Activated CD8-positive, alpha-beta T cell treated with anti-CD3 and anti-CD28 coated beads for 36 hours (primary cell): ENCODE results near the gene BCCIP. TPM values are rescaled to one million over a fixed set of nuclear protein-coding genes. Genes with fewer than 3 reads are reported as not detected.

Source experiments
- ATAC-seq: fragments of 200-7000 bp; cut with Tn5 transposase; one replicate; pipeline ENCODE4 v1.10.0; 2021; ENCODE audit warnings: mild to moderate bottlenecking, moderate library complexity
- CTCF ChIA-PET: fragments of 350-600 bp; sonication (Branson Sonifier 250); formaldehyde crosslinking; loops from one replicate; lab custom pipeline; 2021; ENCODE audit warnings: antibody characterized with exemption; lab: Charles Lee
- POLR2A ChIA-PET: fragments of 350-600 bp; sonication (Branson Sonifier 250); formaldehyde crosslinking; loops from one replicate; lab custom pipeline; 2021; ENCODE audit warnings: antibody characterized with exemption; lab: Charles Lee
- DNase-seq: peaks from one replicate; pipeline ENCODE4 v3.0.0-alpha.2; 2020
- H3K27ac Mint-ChIP-seq: one replicate; pipeline ENCODE4 v1.8.0; 2021; ENCODE audit warnings: mild to moderate bottlenecking, mixed read lengths
- H3K27me3 Mint-ChIP-seq: one replicate; pipeline ENCODE4 v1.8.0; 2021; ENCODE audit warnings: mixed read lengths
- H3K36me3 Mint-ChIP-seq: one replicate; pipeline ENCODE4 v1.8.0; 2021; ENCODE audit warnings: low read depth, mixed read lengths
- H3K4me1 Mint-ChIP-seq: one replicate; pipeline ENCODE4 v1.8.0; 2021; ENCODE audit warnings: low read depth, mixed read lengths
- H3K4me3 Mint-ChIP-seq: one replicate; pipeline ENCODE4 v1.8.0; 2021; ENCODE audit warnings: mild to moderate bottlenecking, moderate library complexity, mixed read lengths
- H3K9me3 Mint-ChIP-seq: one replicate; pipeline ENCODE4 v1.8.0; 2021; ENCODE audit warnings: mixed read lengths
- CTCF ChIP-seq: fragments of 200-600 bp; IDR thresholded peaks from one replicate; pipeline ENCODE4 v1.8.0; 2022; ENCODE audit warnings: antibody characterized with exemption, mild to moderate bottlenecking
- intact Hi-C: fragments of 100-400 bp; cut with micrococcal nuclease; formaldehyde crosslinking; loops from one replicate; pipeline ENCODE4 v1.10.0; 2022
- total RNA-seq, 2 experiments: library from RNA; stranded (reverse); gene quantifications; one replicate each; pipeline ENCODE4 v1.2.3, GENCODE V29; 2021

Gene BCCIP
- total RNA-seq, 2 experiments from 2014 or later = 113 to 117 TPM

DNA sequence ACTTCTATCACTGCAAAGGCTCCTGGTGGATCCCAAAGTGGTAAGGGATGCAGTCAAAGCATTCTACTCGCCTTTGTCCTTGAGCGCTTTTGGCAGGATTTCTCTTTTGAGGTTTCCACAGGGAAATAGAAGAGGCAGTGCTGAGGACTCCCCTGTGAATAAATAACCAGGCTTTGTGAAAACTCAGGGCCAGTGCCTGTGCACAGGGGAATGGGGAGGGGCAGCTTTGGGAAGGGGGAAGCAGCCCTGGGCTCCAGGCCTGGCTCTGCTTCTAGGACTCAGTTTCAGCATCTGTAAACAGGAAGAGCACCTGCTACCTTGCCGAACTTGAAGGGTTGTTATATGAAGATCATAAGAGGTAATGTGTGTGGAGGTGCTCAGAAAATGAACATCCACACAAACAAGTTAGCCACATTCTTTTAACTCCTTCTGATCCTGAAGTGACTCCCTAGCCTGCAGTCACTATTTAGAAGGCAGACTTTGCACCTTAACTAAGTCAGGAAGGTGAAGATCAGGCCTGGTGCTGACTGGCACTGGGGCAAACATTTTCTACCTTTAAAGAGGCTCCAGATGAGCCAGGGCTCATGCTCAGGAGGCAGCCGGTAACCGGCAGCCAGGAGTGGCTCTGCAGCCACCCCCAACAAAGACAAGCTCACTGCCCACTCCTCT lies 25.2 kb upstream of the BCCIP start:
- intact Hi-C loops = no loop called here
- H3K36me3 Mint-ChIP-seq = peaks cover 2% of the 10 kb centered on the region
- no peak overlapping the region for H3K4me3 Mint-ChIP-seq
- no peak for TF ChIP-seq CTCF
- no peak for ATAC-seq
- H3K27me3 Mint-ChIP-seq = no peaks in the 10 kb centered on the region
- DNase-seq = no peak
- H3K9me3 Mint-ChIP-seq = no peaks in the 10 kb centered on the region
- CTCF ChIA-PET = no interaction called here
- peaks cover 4% of the 10 kb centered on the region for H3K4me1 Mint-ChIP-seq
- no peak overlapping the region for H3K27ac Mint-ChIP-seq
- POLR2A ChIA-PET = no interaction called here

DNA sequence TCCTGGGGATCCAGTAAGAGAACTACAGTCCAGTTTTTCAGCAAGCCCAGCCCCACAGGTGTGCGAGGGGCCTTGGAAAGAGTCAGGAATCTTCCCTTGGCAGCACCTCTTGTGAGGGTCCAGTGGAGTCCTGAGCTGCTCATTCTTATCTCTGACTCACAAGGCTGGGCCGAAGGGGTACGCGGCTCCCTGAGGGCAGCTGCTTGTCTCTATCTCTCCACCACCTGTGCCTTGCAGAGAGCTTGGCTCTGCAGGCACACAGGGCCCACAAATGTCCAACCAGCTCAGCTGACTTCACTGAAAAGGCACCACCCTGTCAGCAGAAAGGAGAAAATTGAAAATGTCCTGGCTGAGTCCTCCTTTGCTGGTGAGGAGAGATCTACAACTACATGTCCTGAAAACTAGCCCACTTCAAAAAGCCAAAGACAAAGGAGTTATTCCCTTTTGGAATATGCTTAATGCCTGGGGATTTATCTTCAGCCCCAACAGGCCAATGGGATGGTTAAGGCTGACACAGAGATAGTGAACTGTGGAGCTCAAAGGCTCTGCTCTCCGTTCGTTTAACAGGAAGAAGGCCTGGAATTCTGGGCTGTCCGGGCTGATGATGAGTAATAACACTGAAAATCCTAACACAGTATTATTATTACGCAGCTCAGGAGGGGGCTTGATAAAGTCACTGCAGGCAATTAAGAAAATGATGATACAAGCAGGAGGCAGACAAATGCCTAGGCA lies 23.7 kb upstream of the BCCIP start:
- intact Hi-C loops = no loop called here
- CTCF ChIA-PET = no interaction called here
- Mint-ChIP-seq H3K9me3 (no peaks in the 10 kb centered on the region), H3K4me1 (peaks cover 4% of the 10 kb centered on the region), H3K4me3 (no peak overlapping the region), H3K27me3 (no peaks in the 10 kb centered on the region), H3K27ac (no peak overlapping the region), H3K36me3 (no peaks in the 10 kb centered on the region)
- DNase-seq = no peak
- TF ChIP-seq CTCF = no peak
- POLR2A ChIA-PET = interaction anchor here (0.9 kb wide), 1 partner anchor 14 kb away, joined by 3 read pairs; no protein-coding TSS in a partner anchor
- no peak for ATAC-seq

GRCh38 chr10:125801574-125801973 lies 21.8 kb upstream of the BCCIP start:
- CTCF ChIA-PET = no interaction called here
- POLR2A ChIA-PET = interaction anchor here (1.5 kb wide), 1 partner anchor 16 kb away, joined by 3 read pairs; no protein-coding TSS in a partner anchor
- Mint-ChIP-seq H3K36me3 (peaks cover 2% of the 10 kb centered on the region), H3K4me1 (peaks cover 4% of the 10 kb centered on the region), H3K27ac (no peak overlapping the region), H3K4me3 (no peak overlapping the region), H3K9me3 (no peaks in the 10 kb centered on the region), H3K27me3 (no peaks in the 10 kb centered on the region)
- intact Hi-C loops = no loop called here
- ATAC-seq = no peak
- no peak for TF ChIP-seq CTCF
- DNase-seq = no peak

GRCh38 chr10:125802131-125802530 lies 21.2 kb upstream of the BCCIP start:
- ChIA-PET POLR2A (interaction anchor here (1.5 kb wide), 1 partner anchor 16 kb away, joined by 3 read pairs; no protein-coding TSS in a partner anchor), CTCF (no interaction called here)
- Mint-ChIP-seq H3K27me3 (no peaks in the 10 kb centered on the region), H3K9me3 (no peaks in the 10 kb centered on the region), H3K27ac (no peak overlapping the region), H3K4me1 (peaks cover 4% of the 10 kb centered on the region), H3K36me3 (peaks cover 2% of the 10 kb centered on the region), H3K4me3 (no peak overlapping the region)
- TF ChIP-seq CTCF = no peak
- DNase-seq = no peak
- no peak for ATAC-seq
- intact Hi-C loops = no loop called here

DNA sequence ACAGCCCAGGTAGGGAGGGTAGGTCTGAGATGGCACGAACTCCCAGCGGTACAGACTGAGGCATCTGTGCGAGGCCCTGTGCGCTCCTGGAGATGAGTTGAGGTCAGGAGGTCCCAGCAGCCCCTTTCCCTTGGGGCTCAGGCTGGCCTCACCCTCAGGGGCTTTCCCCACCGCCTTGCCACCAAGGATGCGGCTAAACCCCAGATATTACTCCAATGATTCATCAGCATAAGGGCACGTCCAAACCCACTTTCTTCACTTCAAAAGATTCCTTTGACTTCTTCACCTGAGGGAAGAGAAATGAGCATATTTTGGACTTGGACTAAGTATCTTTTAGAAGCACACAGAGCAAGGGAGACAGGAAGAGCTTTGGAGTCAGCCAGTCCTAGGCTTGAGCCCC lies 20.6 kb upstream of the BCCIP start:
- Mint-ChIP-seq H3K27ac (peak overlapping the region; percentile 49), H3K4me3 (no peak overlapping the region), H3K9me3 (no peaks in the 10 kb centered on the region), H3K27me3 (no peaks in the 10 kb centered on the region), H3K36me3 (peaks cover 2% of the 10 kb centered on the region), H3K4me1 (peaks cover 4% of the 10 kb centered on the region)
- no peak for TF ChIP-seq CTCF
- intact Hi-C loops = no loop called here
- ChIA-PET CTCF (no interaction called here), POLR2A (interaction anchor here (1.5 kb wide), 1 partner anchor 15 kb away, joined by 3 read pairs; no protein-coding TSS in a partner anchor)
- DNase-seq (no peak), ATAC-seq (no peak)
